Panc1 (cell line): ENCODE data around the gene TYRO3. TPM values are rescaled to one million over a fixed set of nuclear protein-coding genes. Genes with fewer than 3 reads are reported as not detected.

ENCODE experiments used
- ATAC-seq: fragments of 200-7000 bp; cut with Tn5 transposase; 2 replicates; pipeline ENCODE4 v1.9.1; 2020; ENCODE audit warnings: mild to moderate bottlenecking, moderate library complexity
- BruUV-seq: library from RNA; stranded (reverse); fragments of 400-500 nt; replicated peaks from 2 replicates; lab custom pipeline; 2021; lab: Mats Ljungman, UMichigan
- CTCF ChIA-PET: fragments of 300-600 bp; sonication (Branson Sonifier 250); formaldehyde crosslinking; loops from one replicate; lab custom pipeline; 2022; ENCODE audit warnings: antibody characterized with exemption; lab: Charles Lee
- POLR2A ChIA-PET: fragments of 300-600 bp; sonication (Branson Sonifier 250); formaldehyde crosslinking; loops from one replicate; lab custom pipeline; 2022; ENCODE audit warnings: antibody characterized with exemption; lab: Charles Lee
- DNase-seq: peaks from one replicate; pipeline ENCODE4 v3.0.0-alpha.2; 2010; ENCODE audit warnings: low read depth, low spot score
- H3K27ac ChIP-seq: 2 replicates; pipeline ENCODE4 v1.5.1; 2011; ENCODE audit warnings: mild to moderate bottlenecking, low read length, inconsistent platforms
- H3K27me3 ChIP-seq: fragments of 200-500 bp; sonication (Bioruptor generic); 2 replicates; pipeline ENCODE4 v1.6.0; 2014; ENCODE audit warnings: low read length, inconsistent platforms; ENCODE audit not compliant: control insufficient read depth, insufficient read depth
- H3K36me3 ChIP-seq: fragments of 200-500 bp; sonication (Bioruptor generic); 2 replicates; pipeline ENCODE4 v1.5.1; 2014; ENCODE audit warnings: inconsistent platforms, mild to moderate bottlenecking, low read length, moderate library complexity; ENCODE audit not compliant: control insufficient read depth, insufficient read depth
- H3K4me1 ChIP-seq: 2 replicates; pipeline ENCODE4 v1.5.1; 2011; ENCODE audit warnings: inconsistent platforms, mild to moderate bottlenecking, low read length, moderate library complexity; ENCODE audit not compliant: control insufficient read depth, insufficient read depth
- H3K4me3 ChIP-seq, 2 experiments: 2 replicates each; pipeline ENCODE4 v1.5.1; 2011 to 2012; ENCODE audit warnings: low read depth in 2 of 2, low read length in 2 of 2, mild to moderate bottlenecking in 2 of 2, inconsistent platforms in 1 of 2, moderate library complexity in 1 of 2
- H3K9me3 ChIP-seq: fragments of 200-500 bp; sonication (Bioruptor generic); 2 replicates; pipeline ENCODE4 v1.5.1; 2014; ENCODE audit warnings: low read depth, mild to moderate bottlenecking, inconsistent platforms, low read length, moderate library complexity; ENCODE audit not compliant: control insufficient read depth, insufficient read depth
- CTCF ChIP-seq: fragments of 450-650 bp; IDR thresholded peaks from 2 replicates; pipeline ENCODE4 v1.5.1; 2017; ENCODE audit warnings: mild to moderate bottlenecking
- POLR2AphosphoS5 ChIP-seq: IDR thresholded peaks from 2 replicates; pipeline ENCODE4 v1.6.1; 2012; ENCODE audit warnings: mild to moderate bottlenecking, low read depth, low read length, moderate library complexity
- REST ChIP-seq, 2 experiments: IDR thresholded peaks; 2 replicates each; pipeline ENCODE4 v1.6.1; 2011 to 2012; ENCODE audit warnings: low read depth in 2 of 2, control low read depth in 1 of 2, low read length in 1 of 2, mild to moderate bottlenecking in 1 of 2, moderate library complexity in 1 of 2; ENCODE audit not compliant: insufficient read depth in 1 of 2
- SIN3A ChIP-seq: IDR thresholded peaks from 2 replicates; pipeline ENCODE4 v1.6.1; 2012; ENCODE audit warnings: low read depth, mild to moderate bottlenecking, low read length, moderate library complexity, borderline replicate concordance; ENCODE audit not compliant: insufficient read depth
- TCF7L2 ChIP-seq: IDR thresholded peaks from 2 replicates; pipeline ENCODE4 v1.6.1; 2011; ENCODE audit warnings: mild to moderate bottlenecking, low read depth, low read length, inconsistent platforms
- in situ Hi-C: cut with HindIII; loops from 2 replicates; pipeline ENCODE4 v1.10.0; 2016; ENCODE audit warnings: low sequenced_read_pairs, low pct_unique_long_range_greater_than_20kb
- intact Hi-C: fragments of 100-400 bp; cut with micrococcal nuclease; formaldehyde crosslinking; loops from one replicate; pipeline ENCODE4 v1.10.0; 2022; ENCODE audit not compliant: unreplicated experiment
- total RNA-seq: library from RNA; stranded (reverse); gene quantifications from one replicate; pipeline ENCODE4 v1.2.1, GENCODE V29; 2021; ENCODE audit not compliant: unreplicated experiment

Gene TYRO3
- total RNA-seq, 1 experiment from 2014 or later, result 41.7 TPM

- H3K36me3 ChIP-seq, result no peaks in the 10 kb centered on the region
- TF ChIP-seq CTCF (no peak), SIN3A (no peak), TCF7L2 (no peak), REST (IDR thresholded peaks at IDR 0.05; ENCODE audit: insufficient read depth in 1 of 2, low read depth in 2 of 2, low read length in 1 of 2) (no peak), POLR2AphosphoS5 (no peak)
- no peaks in the 10 kb centered on the region for H3K9me3 ChIP-seq
- intact Hi-C loops (no loop called here), in situ Hi-C loops (no loop called here)
- H3K4me1 ChIP-seq, result peaks cover 6% of the 10 kb centered on the region
- no peak overlapping the region for H3K4me3 ChIP-seq
- ChIA-PET CTCF (no interaction called here), POLR2A (interaction anchor here (0.6 kb wide), 2 partner anchors 118 to 217 kb away, joined by 3 read pairs; no protein-coding TSS in a partner anchor)
- no peaks in the 10 kb centered on the region for H3K27me3 ChIP-seq
- BruUV-seq, result no TSS peak
- ATAC-seq (no peak), DNase-seq (no peak)
- H3K27ac ChIP-seq, result no peak overlapping the region
Observed at GRCh38 chr15:41511331-41511898, 47.6 kb upstream of the TYRO3 start.

GRCh38 chr15:41511899-41512369 is 47.1 kb upstream of the TYRO3 start:
- CTCF ChIA-PET, result no interaction called here

More at GRCh38 chr15:41511899-41512369, 47.1 kb upstream of the TYRO3 start:
- H3K27ac ChIP-seq, result no peak overlapping the region
- peak overlapping the region in 1 of 2 experiments; percentile 3; a peak in 1 of 4 replicates for H3K4me3 ChIP-seq
- in situ Hi-C loops (no loop called here), intact Hi-C loops (no loop called here)
- H3K36me3 ChIP-seq, result no peaks in the 10 kb centered on the region
- H3K9me3 ChIP-seq, result no peaks in the 10 kb centered on the region
- H3K4me1 ChIP-seq, result peaks cover 6% of the 10 kb centered on the region
- TF ChIP-seq POLR2AphosphoS5 (no peak), REST (IDR thresholded peaks at IDR 0.05; ENCODE audit: insufficient read depth in 1 of 2, low read depth in 2 of 2, low read length in 1 of 2) (no peak), CTCF (no peak), SIN3A (no peak)
- DNase-seq, result no peak
- ATAC-seq, result no peak
- no TSS peak for BruUV-seq
- POLR2A ChIA-PET, result interaction anchor here (0.6 kb wide), 1 partner anchor 118 kb away, joined by 3 read pairs; no protein-coding TSS in a partner anchor
- H3K27me3 ChIP-seq, result no peaks in the 10 kb centered on the region
